ENCODE results near the gene AGFG2.

GRCh38 chr7:100580466-100581283 lies 41.7 kb downstream of the AGFG2 start:
- TF ChIP-seq SNAI2 (CRISPR knock-in tag; IDR thresholded peaks at IDR 0.05) (no peak), ZFP30 (CRISPR knock-in tag; IDR thresholded peaks at IDR 0.05) (no peak), ARNTL (CRISPR knock-in tag; IDR thresholded peaks at IDR 0.05; ENCODE audit: borderline replicate concordance, low read depth) (no peak), ESRRG (CRISPR knock-in tag; IDR thresholded peaks at IDR 0.05) (no peak)
- TF ChIP-seq, protein P1, sequence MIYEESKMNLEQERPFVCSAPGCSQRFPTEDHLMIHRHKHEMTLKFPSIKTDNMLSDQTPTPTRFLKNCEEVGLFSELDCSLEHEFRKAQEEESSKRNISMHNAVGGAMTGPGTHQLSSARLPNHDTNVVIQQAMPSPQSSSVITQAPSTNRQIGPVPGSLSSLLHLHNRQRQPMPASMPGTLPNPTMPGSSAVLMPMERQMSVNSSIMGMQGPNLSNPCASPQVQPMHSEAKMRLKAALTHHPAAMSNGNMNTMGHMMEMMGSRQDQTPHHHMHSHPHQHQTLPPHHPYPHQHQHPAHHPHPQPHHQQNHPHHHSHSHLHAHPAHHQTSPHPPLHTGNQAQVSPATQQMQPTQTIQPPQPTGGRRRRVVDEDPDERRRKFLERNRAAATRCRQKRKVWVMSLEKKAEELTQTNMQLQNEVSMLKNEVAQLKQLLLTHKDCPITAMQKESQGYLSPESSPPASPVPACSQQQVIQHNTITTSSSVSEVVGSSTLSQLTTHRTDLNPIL (CRISPR knock-in tag; IDR thresholded peaks at IDR 0.05; ENCODE audit: low read depth): no peak

Measured in SK-N-SH treated with all-trans-retinoic acid at 6 μM for 48 hours (cell line).